Measurements from ENCODE around the gene EFHD2. TPM values are rescaled to one million over a fixed set of nuclear protein-coding genes. Genes with fewer than 3 reads are reported as not detected.
"Not testable (repeated sequence)": the region's sequence is repeated elsewhere in the genome, so short reads cannot be mapped to it uniquely, and the experiment has no call there.

EFHD2 gene
- total RNA-seq, 4 donors from 2014 or later, result 12.1 to 32.5 (median 20.4) TPM

DNA sequence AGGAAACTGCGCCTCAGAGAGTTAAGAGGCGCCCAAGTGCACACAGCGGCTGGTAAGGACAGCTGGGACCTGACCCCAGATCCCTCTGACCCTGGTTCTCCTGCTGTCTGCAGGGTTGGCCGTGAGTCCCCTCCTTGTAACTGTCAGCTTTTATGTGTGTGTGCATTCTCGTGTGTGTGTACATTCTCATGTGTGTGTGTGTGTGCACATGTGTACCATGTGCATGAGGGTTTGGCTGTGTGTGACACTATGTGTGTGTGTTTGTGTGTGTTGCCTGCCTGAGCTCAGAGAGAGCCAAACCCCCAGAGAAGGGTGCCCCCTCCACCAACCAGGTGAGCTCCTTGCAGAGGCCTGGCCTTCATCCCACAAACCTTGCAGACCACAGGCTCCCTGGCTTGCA is 25.9 kb upstream of the EFHD2 start:
- no peak for DNase-seq
- intact Hi-C loops (cut with DNase I; ENCODE audit: low total_unique reads), result no loop called here
- Histone ChIP-seq H3K9me3 (no peaks in the 10 kb centered on the region), H3K4me1 (no peaks in the 10 kb centered on the region), H3K4me3 (no peak overlapping the region), H3K27ac (no peak overlapping the region), H3K36me3 (no peaks in the 10 kb centered on the region), H3K27me3 (no peaks in the 10 kb centered on the region)
- TF ChIP-seq, protein P1, sequence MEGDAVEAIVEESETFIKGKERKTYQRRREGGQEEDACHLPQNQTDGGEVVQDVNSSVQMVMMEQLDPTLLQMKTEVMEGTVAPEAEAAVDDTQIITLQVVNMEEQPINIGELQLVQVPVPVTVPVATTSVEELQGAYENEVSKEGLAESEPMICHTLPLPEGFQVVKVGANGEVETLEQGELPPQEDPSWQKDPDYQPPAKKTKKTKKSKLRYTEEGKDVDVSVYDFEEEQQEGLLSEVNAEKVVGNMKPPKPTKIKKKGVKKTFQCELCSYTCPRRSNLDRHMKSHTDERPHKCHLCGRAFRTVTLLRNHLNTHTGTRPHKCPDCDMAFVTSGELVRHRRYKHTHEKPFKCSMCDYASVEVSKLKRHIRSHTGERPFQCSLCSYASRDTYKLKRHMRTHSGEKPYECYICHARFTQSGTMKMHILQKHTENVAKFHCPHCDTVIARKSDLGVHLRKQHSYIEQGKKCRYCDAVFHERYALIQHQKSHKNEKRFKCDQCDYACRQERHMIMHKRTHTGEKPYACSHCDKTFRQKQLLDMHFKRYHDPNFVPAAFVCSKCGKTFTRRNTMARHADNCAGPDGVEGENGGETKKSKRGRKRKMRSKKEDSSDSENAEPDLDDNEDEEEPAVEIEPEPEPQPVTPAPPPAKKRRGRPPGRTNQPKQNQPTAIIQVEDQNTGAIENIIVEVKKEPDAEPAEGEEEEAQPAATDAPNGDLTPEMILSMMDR (IDR thresholded peaks at IDR 0.05), result no peak
- TF ChIP-seq POLR2A (IDR thresholded peaks at IDR 0.05), result no peak

DNA sequence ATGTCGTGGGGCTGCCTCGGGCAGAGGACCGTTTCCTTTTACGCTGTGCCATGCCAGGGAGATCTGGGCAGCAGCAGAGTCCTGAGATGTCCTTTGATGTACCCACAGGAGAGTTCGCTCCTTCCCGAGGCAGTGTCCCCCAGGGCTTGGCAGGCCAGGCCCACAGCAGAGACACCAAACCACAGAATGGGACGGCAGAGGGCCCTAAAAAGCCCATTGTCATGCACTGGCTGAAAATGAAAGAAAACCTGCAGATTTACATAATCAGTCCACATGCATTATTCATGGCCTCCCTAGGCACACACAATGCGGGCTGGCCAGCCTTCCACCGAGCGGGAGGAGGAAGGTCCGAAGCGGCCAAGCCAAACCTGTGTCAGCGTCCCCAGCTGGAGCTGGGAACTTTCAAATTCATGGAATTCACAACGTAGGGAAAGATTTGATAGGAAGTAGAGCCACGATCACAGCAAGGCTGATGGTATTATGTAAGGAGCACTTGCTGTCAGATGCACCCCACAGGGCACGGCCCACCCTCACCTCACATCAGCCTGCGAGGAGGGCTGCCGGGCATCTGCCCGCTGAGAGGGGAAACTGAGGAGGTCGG is 25.3 kb upstream of the EFHD2 start:
- TF ChIP-seq POLR2A (IDR thresholded peaks at IDR 0.05), result no peak
- TF ChIP-seq, protein P1 (IDR thresholded peaks at IDR 0.05), result no peak
- H3K36me3 ChIP-seq, result no peaks in the 10 kb centered on the region
- no peak for DNase-seq
- H3K4me3 ChIP-seq, result no peak overlapping the region
- H3K27me3 ChIP-seq, result no peaks in the 10 kb centered on the region
- no peak overlapping the region for H3K27ac ChIP-seq
- H3K4me1 ChIP-seq, result no peaks in the 10 kb centered on the region
- H3K9me3 ChIP-seq, result no peaks in the 10 kb centered on the region
- intact Hi-C loops (cut with DNase I; ENCODE audit: low total_unique reads), result no loop called here

DNA sequence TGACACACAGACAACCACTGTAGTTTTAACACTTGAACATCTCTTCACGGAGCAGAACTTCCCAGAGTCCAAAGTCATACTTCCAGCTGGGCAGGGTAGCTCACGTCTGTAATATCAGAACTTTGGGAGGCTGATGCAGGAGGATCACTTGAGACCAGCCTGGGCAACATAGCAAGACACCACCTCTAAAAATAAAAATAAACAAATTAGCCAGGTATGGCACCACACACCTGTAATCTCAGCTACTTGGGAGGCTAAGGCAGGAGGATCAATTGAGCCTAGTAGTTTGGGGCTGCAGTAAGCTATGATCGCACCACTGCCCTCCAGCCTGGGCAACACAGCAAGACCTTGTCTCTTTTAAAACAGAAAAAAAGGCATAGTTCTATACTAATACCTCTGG is 24.3 kb upstream of the EFHD2 start:
- DNase-seq, result no peak
- Histone ChIP-seq H3K36me3 (no peaks in the 10 kb centered on the region), H3K9me3 (no peaks in the 10 kb centered on the region), H3K27ac (no peak overlapping the region), H3K4me3 (no peak overlapping the region), H3K4me1 (no peaks in the 10 kb centered on the region), H3K27me3 (no peaks in the 10 kb centered on the region)
- intact Hi-C loops (cut with DNase I; ENCODE audit: low total_unique reads), result no loop called here
- TF ChIP-seq, protein P1 (IDR thresholded peaks at IDR 0.05), result no peak
- TF ChIP-seq POLR2A (IDR thresholded peaks at IDR 0.05), result no peak

DNA sequence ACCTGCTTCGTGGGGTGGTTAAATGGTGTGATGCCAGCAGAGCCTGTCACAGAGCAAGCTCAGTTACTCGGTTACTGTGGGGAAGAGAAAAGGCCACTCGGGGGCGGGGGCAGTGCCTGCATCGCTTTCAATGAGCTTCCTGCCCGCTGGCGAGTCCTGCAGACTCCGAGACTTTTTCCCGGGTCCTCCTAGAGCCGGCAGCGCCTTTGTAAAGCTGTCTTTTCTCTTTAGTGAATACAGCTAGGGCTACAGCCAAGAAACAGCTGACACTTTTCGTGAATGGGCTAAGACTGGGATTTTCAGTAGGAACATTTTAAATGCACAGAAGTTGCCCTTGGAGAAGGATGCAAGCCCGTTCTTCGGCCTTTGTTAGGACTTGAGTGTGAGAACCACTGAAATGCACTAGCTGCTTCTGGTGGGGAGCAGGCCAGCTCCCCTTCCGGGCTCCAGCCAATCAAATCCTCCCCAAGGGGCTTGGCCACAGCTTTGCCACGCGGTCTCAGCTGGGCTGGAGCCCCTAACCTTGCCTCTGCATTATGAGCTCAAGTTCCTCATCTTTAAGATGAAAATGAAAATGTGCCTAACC is 23.4 kb upstream of the EFHD2 start:
- no peak for DNase-seq
- no peaks in the 10 kb centered on the region for H3K4me1 ChIP-seq
- no peak overlapping the region for H3K27ac ChIP-seq
- H3K9me3 ChIP-seq, result no peaks in the 10 kb centered on the region
- H3K36me3 ChIP-seq, result no peaks in the 10 kb centered on the region
- intact Hi-C loops (cut with DNase I; ENCODE audit: low total_unique reads), result no loop called here
- TF ChIP-seq, protein P1 (IDR thresholded peaks at IDR 0.05), result no peak
- TF ChIP-seq POLR2A (IDR thresholded peaks at IDR 0.05), result no peak
- no peak overlapping the region for H3K4me3 ChIP-seq
- no peaks in the 10 kb centered on the region for H3K27me3 ChIP-seq

DNA sequence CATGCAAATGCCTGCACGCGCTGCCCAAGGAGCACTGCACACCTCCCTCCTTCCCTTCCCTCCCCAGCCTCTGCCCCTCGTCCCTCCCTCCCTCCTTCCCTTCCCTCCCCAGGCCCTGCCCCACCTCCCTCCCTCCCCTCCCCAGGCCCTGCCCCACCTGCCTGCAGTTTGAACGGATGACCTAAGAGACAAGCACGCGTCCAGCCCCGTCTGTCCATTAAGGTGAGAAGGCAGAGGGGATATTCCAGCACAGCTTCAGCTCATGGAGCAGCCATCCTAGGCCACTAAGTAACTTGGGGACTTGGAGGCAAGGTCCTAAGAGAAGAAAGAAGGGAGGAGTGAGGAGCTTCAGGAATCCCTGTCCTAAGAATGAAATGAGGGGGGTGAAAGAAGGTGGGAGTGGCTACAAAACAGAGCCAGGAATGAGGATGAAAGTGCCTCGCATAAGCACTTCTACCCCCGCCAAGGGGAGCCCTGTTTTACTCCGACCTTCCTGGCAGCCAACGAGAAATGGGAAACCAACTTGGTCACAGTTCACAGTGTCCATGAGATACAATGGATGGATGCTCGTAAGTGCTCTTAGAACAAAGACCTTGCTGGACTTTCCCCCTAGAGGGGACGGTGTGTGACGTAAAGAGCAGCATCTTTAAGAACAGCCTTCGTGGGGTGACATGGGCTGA is 21.3 kb upstream of the EFHD2 start:
- TF ChIP-seq, protein P1 (IDR thresholded peaks at IDR 0.05), result no peak
- no peak for TF ChIP-seq POLR2A (IDR thresholded peaks at IDR 0.05)
- intact Hi-C loops (cut with DNase I; ENCODE audit: low total_unique reads), result no loop called here
- no peaks in the 10 kb centered on the region for H3K36me3 ChIP-seq
- DNase-seq, result no peak
- no peaks in the 10 kb centered on the region for H3K27me3 ChIP-seq
- no peaks in the 10 kb centered on the region for H3K4me1 ChIP-seq
- H3K4me3 ChIP-seq, result no peak overlapping the region
- H3K27ac ChIP-seq, result no peak overlapping the region
- H3K9me3 ChIP-seq, result no peaks in the 10 kb centered on the region

DNA sequence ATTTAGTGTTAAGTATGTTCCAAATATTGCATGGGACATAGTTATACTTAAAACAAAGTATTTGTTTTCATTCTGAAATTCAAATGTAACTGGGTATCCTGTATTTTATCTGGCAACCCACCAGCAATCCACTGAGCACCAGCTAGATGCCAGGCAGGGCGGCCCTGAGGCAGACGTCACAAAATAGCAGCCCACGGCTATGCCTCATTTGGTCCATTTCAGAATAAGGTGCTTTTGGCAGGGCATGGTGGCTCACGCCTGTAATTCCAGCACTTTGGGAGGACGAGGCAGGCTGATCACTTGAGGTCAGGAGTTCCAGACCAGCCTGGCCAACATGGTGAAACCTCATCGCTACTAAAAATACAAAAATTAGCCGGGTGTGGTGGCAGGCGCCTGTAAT is 19.9 kb upstream of the EFHD2 start:
- H3K36me3 ChIP-seq; H3K27ac ChIP-seq; H3K9me3 ChIP-seq; intact Hi-C loops (cut with DNase I; ENCODE audit: low total_unique reads); H3K4me1 ChIP-seq; DNase-seq; H3K27me3 ChIP-seq; H3K4me3 ChIP-seq: not testable (repeated sequence)
